ENCODE data around the gene CNPPD1.

GRCh38 chr2:219125225-219125885 lies 51.4 kb downstream of the CNPPD1 start:
- TF ChIP-seq POLR2A (IDR thresholded peaks at IDR 0.05; ENCODE audit: low read depth, low read length) (no peak), POLR2AphosphoS5 (IDR thresholded peaks at IDR 0.05; ENCODE audit: low read depth, low read length) (no peak), TAF1 (IDR thresholded peaks at IDR 0.05; ENCODE audit: low read depth, low read length) (no peak), POU2F2 (IDR thresholded peaks at IDR 0.05; ENCODE audit: low read depth, low read length) (no peak), SPI1 (IDR thresholded peaks at IDR 0.05; ENCODE audit: low read depth, low read length) (no peak), PAX5 (IDR thresholded peaks at IDR 0.05; ENCODE audit: insufficient read depth, low read length, severe bottlenecking) (no peak)

All from GM12891 (cell line).